Gastroesophageal sphincter (tissue), 4 donors: ENCODE measurements around the gene CKAP2. TPM values are rescaled to one million over a fixed set of nuclear protein-coding genes. Genes with fewer than 3 reads are reported as not detected.
A peak's percentile ranks its signal among the peaks of the same experiment; 100 is the strongest.

ENCODE experiments used
- ATAC-seq: fragments of 150-250 bp; one replicate; pipeline ENCODE4 v1.9.1; 2016; ENCODE audit warnings: mild to moderate bottlenecking, moderate library complexity
- H3K27ac ChIP-seq, 4 donors: fragments of 200-600 bp; sonication (generic) in 3 of 4; 1 replicate in 3 of 4; 2 replicates in 1 of 4; pipeline ENCODE4 v1.5.1; 2016 to 2019
- H3K27me3 ChIP-seq: fragments of 200-600 bp; sonication (generic); one replicate; pipeline ENCODE4 v1.5.1; 2019
- H3K36me3 ChIP-seq, 2 donors: fragments of 200-600 bp; sonication (generic); one replicate each; pipeline ENCODE4 v1.5.1; 2019; ENCODE audit warnings: control low read depth in 1 of 2
- H3K4me1 ChIP-seq, 3 donors: fragments of 200-600 bp; sonication (generic); 1 replicate in 2 of 3; 2 replicates in 1 of 3; pipeline ENCODE4 v1.5.1; 2016 to 2019; ENCODE audit warnings: control low read depth in 2 of 3
- H3K4me3 ChIP-seq, 2 donors: fragments of 200-600 bp; sonication (generic); one replicate each; pipeline ENCODE4 v1.5.1; 2019; ENCODE audit warnings: mild to moderate bottlenecking in 1 of 2, moderate library complexity in 1 of 2
- H3K9me3 ChIP-seq, 3 donors: fragments of 200-600 bp; sonication (generic); one replicate each; pipeline ENCODE4 v1.5.1; 2017 to 2019; ENCODE audit warnings: control low read depth in 2 of 3
- CTCF ChIP-seq, 4 experiments: fragments of 200-600 bp in 2 of 4; fragments of 450-650 bp in 2 of 4; sonication (generic) in 1 of 4; IDR thresholded peaks; one replicate each; pipeline ENCODE4 v1.5.1; 2017 to 2019; ENCODE audit warnings: antibody characterized with exemption in 4 of 4, mild to moderate bottlenecking in 2 of 4, moderate library complexity in 2 of 4
- EP300 ChIP-seq: sonication (generic); formaldehyde crosslinking; IDR thresholded peaks from one replicate; pipeline ENCODE4 v1.6.1; 2017; ENCODE audit warnings: antibody characterized with exemption, mild to moderate bottlenecking
- POLR2A ChIP-seq, 2 donors: fragments of 450-650 bp; IDR thresholded peaks; one replicate each; pipeline ENCODE4 v1.6.1; 2017; ENCODE audit warnings: antibody characterized with exemption in 2 of 2, mild to moderate bottlenecking in 2 of 2, moderate library complexity in 1 of 2
- POLR2AphosphoS5 ChIP-seq: sonication (generic); formaldehyde crosslinking; IDR thresholded peaks from one replicate; pipeline ENCODE4 v1.6.1; 2017; ENCODE audit warnings: antibody characterized with exemption
- whole genome bisulfite sequencing, 2 donors: methylation state at CpG; one replicate each; pipeline ENCODE4 v1.1.5; 2018; ENCODE audit warnings: low coverage in 1 of 2; 5-methylcytosine and 5-hydroxymethylcytosine counted together
- total RNA-seq, 4 donors: library from RNA; depleted of rRNA; stranded (reverse); fragments of >200 nt; gene quantifications; one replicate each; pipeline ENCODE4 v1.1.0, GENCODE V29; 2016

Gene CKAP2
- total RNA-seq, 4 donors from 2014 or later = 3.9 to 8.0 (median 5.3) TPM

GRCh38 chr13:52428295-52428694 lies 27.0 kb upstream of the CKAP2 start:
- TF ChIP-seq POLR2A (IDR thresholded peaks at IDR 0.05) (no peak), CTCF (IDR thresholded peaks at IDR 0.05) (no peak), POLR2AphosphoS5 (no peak), EP300 (no peak)
- H3K36me3 ChIP-seq = peaks cover 0 to 93% of the 10 kb centered on the region in 2 donors
- H3K27me3 ChIP-seq = no peaks in the 10 kb centered on the region
- H3K4me3 ChIP-seq = no peak overlapping the region
- no peak for ATAC-seq
- H3K4me1 ChIP-seq = no peaks in the 10 kb centered on the region
- WGBS, 2 donors = 77 to 85% methylated on average over 2 of the region's 2 CpGs
- H3K27ac ChIP-seq = no peak overlapping the region
- no peaks in the 10 kb centered on the region for H3K9me3 ChIP-seq

- no peak for ATAC-seq
These were observed 22.8 kb upstream of the CKAP2 start for GRCh38 chr13:52432456-52432855.

GRCh38 chr13:52446265-52446664 lies 9.0 kb upstream of the CKAP2 start:
- 88 to 89% methylated on average over 1 of the region's 1 CpG for WGBS, 2 donors
- Histone ChIP-seq H3K4me1 (peaks cover 0 to 38% (median 13%) of the 10 kb centered on the region in 3 donors), H3K36me3 (peaks cover 0 to 22% of the 10 kb centered on the region in 2 donors), H3K27ac (no peak overlapping the region), H3K4me3 (no peak overlapping the region), H3K27me3 (no peaks in the 10 kb centered on the region), H3K9me3 (no peaks in the 10 kb centered on the region)
- ATAC-seq = no peak
- TF ChIP-seq POLR2AphosphoS5 (peak; percentile 33), EP300 (no peak)

More at GRCh38 chr13:52432456-52432855, 22.8 kb upstream of the CKAP2 start:
- Histone ChIP-seq H3K27me3 (no peaks in the 10 kb centered on the region), H3K36me3 (peaks cover 0 to 94% of the 10 kb centered on the region in 2 donors), H3K4me3 (no peak overlapping the region), H3K4me1 (no peaks in the 10 kb centered on the region), H3K9me3 (no peaks in the 10 kb centered on the region), H3K27ac (no peak overlapping the region)
- 90% methylated on average over 2 of the region's 2 CpGs; no CpG with 5 or more reads in 1 of the 2 donors for WGBS, 2 donors
- TF ChIP-seq POLR2AphosphoS5 (no peak), CTCF (IDR thresholded peaks at IDR 0.05) (no peak), POLR2A (IDR thresholded peaks at IDR 0.05) (no peak), EP300 (no peak)

- no peaks in the 10 kb centered on the region for H3K9me3 ChIP-seq
- no peak for ATAC-seq
- H3K4me3 ChIP-seq = no peak overlapping the region
- no peak overlapping the region for H3K27ac ChIP-seq
- peaks cover 0 to 40% (median 13%) of the 10 kb centered on the region in 3 donors for H3K4me1 ChIP-seq
- no peak for TF ChIP-seq EP300
- TF ChIP-seq POLR2AphosphoS5 = peak; percentile 80
- no peak for TF ChIP-seq POLR2A (IDR thresholded peaks at IDR 0.05)
- 9 to 40% methylated on average over 1 to 2 of the region's 2 CpGs for WGBS, 2 donors
- peaks cover 0 to 12% of the 10 kb centered on the region in 2 donors for H3K36me3 ChIP-seq
- no peaks in the 10 kb centered on the region for H3K27me3 ChIP-seq
These were observed 7.9 kb upstream of the CKAP2 start for GRCh38 chr13:52447354-52447753.

- 83 to 90% methylated on average over 3 to 4 of the region's 5 CpGs for WGBS, 2 donors
- ATAC-seq = no peak
- peaks cover 0 to 40% (median 13%) of the 10 kb centered on the region in 3 donors for H3K4me1 ChIP-seq
- H3K27me3 ChIP-seq = no peaks in the 10 kb centered on the region
- no peak overlapping the region for H3K4me3 ChIP-seq
- no peaks in the 10 kb centered on the region for H3K9me3 ChIP-seq
- TF ChIP-seq POLR2AphosphoS5 (no peak), EP300 (no peak), POLR2A (IDR thresholded peaks at IDR 0.05) (no peak), CTCF (IDR thresholded peaks at IDR 0.05) (no peak)
- no peak overlapping the region for H3K27ac ChIP-seq
- peaks cover 0 to 12% of the 10 kb centered on the region in 2 donors for H3K36me3 ChIP-seq
These were observed 7.3 kb upstream of the CKAP2 start for GRCh38 chr13:52447815-52448552.
